ENCODE results near the gene DHX40.

- no peak for TF ChIP-seq CTCF (conservative IDR thresholded peaks at IDR 0.05; ENCODE audit: low read depth, low read length)
- no peak for TF ChIP-seq EZH2 (IDR thresholded peaks at IDR 0.05; ENCODE audit: borderline replicate concordance, low read depth, low read length, poor library complexity, severe bottlenecking)
These were observed 68.4 kb downstream of the DHX40 start for GRCh38 chr17:59633658-59634359.

Measured in A673 (cell line).